ENCODE results near the gene TFIP11. TPM values are rescaled to one million over a fixed set of nuclear protein-coding genes. Genes with fewer than 3 reads are reported as not detected.

Gene TFIP11
- total and polyA plus RNA-seq, 2 of the 8 experiments (the other 6 are each of a cell fraction or from before 2014, with no cell fraction given), result 18.1 to 28.3 TPM

GRCh38 chr22:26448334-26448733 is 63.9 kb downstream of the TFIP11 start:
- no peaks in the 10 kb centered on the region for H4K20me1 ChIP-seq (replicated peaks in 1 of 2; ENCODE audit: control insufficient read depth in 1 of 2, insufficient read depth in 2 of 2, low read length in 2 of 2)
- FAIRE-seq (no peak), DNase-seq (ENCODE audit: low read depth in 1 of 2, low spot score in 2 of 2) (no peak)
- H3K79me1 ChIP-seq (ENCODE audit: low read depth, low read length), result no peaks in the 10 kb centered on the region
- H3K18ac ChIP-seq (ENCODE audit: extremely low read depth, low read length), result no peak overlapping the region
- no peak overlapping the region for H2AK5ac ChIP-seq (ENCODE audit: low read depth, low read length)
- no peak overlapping the region for H3K14ac ChIP-seq (ENCODE audit: insufficient read length)
- no peak overlapping the region for H2BK12ac ChIP-seq (ENCODE audit: low read depth, low read length)
- no peak overlapping the region for H3K27ac ChIP-seq (ENCODE audit: low read depth, low read length)
- no peak overlapping the region for H4K91ac ChIP-seq (replicated peaks; ENCODE audit: insufficient read length, low read length)
- no peaks in the 10 kb centered on the region for H3K4me1 ChIP-seq (replicated peaks in 1 of 4; ENCODE audit: control insufficient read depth in 3 of 4, insufficient read depth in 4 of 4, low read length in 3 of 4)
- no peak overlapping the region for H2AFZ ChIP-seq (ENCODE audit: low read length)
- H3K9me3 ChIP-seq (ENCODE audit: insufficient read depth in 2 of 2, low read depth in 1 of 2, low read length in 1 of 2), result no peaks in the 10 kb centered on the region
- H4K8ac ChIP-seq (ENCODE audit: extremely low read depth, insufficient read depth, low read length), result no peak overlapping the region
- H3K36me3 ChIP-seq (ENCODE audit: control insufficient read depth in 2 of 4, insufficient read depth in 4 of 4, low read length in 3 of 4), result peaks cover 0 to 24% (median 2%) of the 10 kb centered on the region in 4 experiments; a peak in 4 of 8 replicates
- no peak overlapping the region for H4K5ac ChIP-seq (ENCODE audit: insufficient read length, low read depth, low read length)
- 82% methylated on average over 5 of the region's 5 CpGs; no CpG with 5 or more reads in 1 of the 2 experiments for WGBS, 2 experiments (ENCODE audit: extremely low coverage in 1 of 2, insufficient coverage in 1 of 2, insufficient read length in 1 of 2, insufficient replicate concordance in 2 of 2, low coverage in 1 of 2, low lambda C conversion rate in 2 of 2, missing lambda C conversion rate in 1 of 2)
- H3K27me3 ChIP-seq (replicated peaks in 1 of 4; ENCODE audit: control insufficient read depth in 3 of 4, extremely low read depth in 1 of 4, insufficient read depth in 3 of 4, low read length in 3 of 4), result no peaks in the 10 kb centered on the region
- no peak overlapping the region for H2BK120ac ChIP-seq (replicated peaks; ENCODE audit: low read depth, low read length)
- H3K4me3 ChIP-seq (ENCODE audit: extremely low read depth in 1 of 4, insufficient read depth in 2 of 4, low read depth in 3 of 4, low read length in 4 of 4), result no peak overlapping the region
- H3K23me2 ChIP-seq (ENCODE audit: low read depth, low read length), result no peaks in the 10 kb centered on the region
- no peak overlapping the region for H3K4ac ChIP-seq (replicated peaks; ENCODE audit: insufficient read length, low read depth, low read length)
- POLR2A ChIA-PET (ENCODE audit: partially characterized antibody), result interaction anchor here (0.8 to 1.9 kb wide), 6 partner anchors 10 to 38 kb away, joined by 3 to 15 read pairs (median 4); partner anchors contain the start of gene ASPHD2
- TF ChIP-seq POLR2AphosphoS5 (IDR thresholded peaks at IDR 0.05; ENCODE audit: low read depth, low read length) (peak; percentile 19; the same call in 1 of the 2 replicates), CHD1 (IDR thresholded peaks at IDR 0.05; ENCODE audit: low read depth, low read length) (no peak)
- no peak overlapping the region for H2BK15ac ChIP-seq (ENCODE audit: low read length)
- CTCF ChIA-PET (ENCODE audit: partially characterized antibody), result interaction anchor here (0.6 to 4.1 kb wide), 9 partner anchors 10 to 217 kb away, joined by 3 to 15 read pairs (median 7); no protein-coding TSS in a partner anchor
- H3K79me2 ChIP-seq (ENCODE audit: control insufficient read depth in 1 of 2, insufficient read depth in 2 of 2, low read length in 2 of 2), result no peaks in the 10 kb centered on the region
- no peak overlapping the region for H3K9ac ChIP-seq (replicated peaks in 1 of 4; ENCODE audit: extremely low read depth in 1 of 4, low read depth in 3 of 4, low read length in 3 of 4)
- no peak overlapping the region; the same call in 1 of the 2 replicates for H2BK5ac ChIP-seq (ENCODE audit: low read depth, low read length)
- H2BK20ac ChIP-seq (ENCODE audit: low read length), result no peak overlapping the region
- H3K56ac ChIP-seq (replicated peaks; ENCODE audit: insufficient read length, low read depth, low read length), result no peak overlapping the region
- H3K23ac ChIP-seq (ENCODE audit: insufficient read length), result no peak overlapping the region
- no peak overlapping the region for H3K4me2 ChIP-seq (ENCODE audit: insufficient read depth in 1 of 2, low read depth in 2 of 2, low read length in 2 of 2)
